Omental fat pad (tissue), 4 donors: ENCODE data around the gene ASAP3. TPM values are rescaled to one million over a fixed set of nuclear protein-coding genes. Genes with fewer than 3 reads are reported as not detected.

Experiments
- ATAC-seq: fragments of 150-250 bp; one replicate; pipeline ENCODE4 v1.9.1; 2016; ENCODE audit warnings: mild to moderate bottlenecking, moderate library complexity; ENCODE audit not compliant: low FRiP score
- DNase-seq: peaks from one replicate; pipeline ENCODE4 v3.0.0-alpha.2; 2019; ENCODE audit warnings: low spot score
- CTCF ChIP-seq, 3 donors: fragments of 450-650 bp; IDR thresholded peaks; one replicate each; pipeline ENCODE4 v1.5.1; 2016 to 2017; ENCODE audit warnings: antibody characterized with exemption in 3 of 3, mild to moderate bottlenecking in 3 of 3, moderate library complexity in 2 of 3
- total RNA-seq, 4 donors: library from RNA; depleted of rRNA; stranded (reverse); fragments of >200 nt; gene quantifications; one replicate each; pipeline ENCODE4 v1.1.0, GENCODE V29; 2016

Gene ASAP3
- total RNA-seq, 4 donors from 2014 or later, result 30.6 to 71.7 (median 36.7) TPM

- no peak for ATAC-seq
- no peak for TF ChIP-seq CTCF (IDR thresholded peaks at IDR 0.05)
- no peak for DNase-seq
Measured at GRCh38 chr1:23420778-23421177, 63.2 kb downstream of the ASAP3 start.

GRCh38 chr1:23419180-23419579 is 64.8 kb downstream of the ASAP3 start:
- DNase-seq (no peak), ATAC-seq (no peak)
- no peak for TF ChIP-seq CTCF (IDR thresholded peaks at IDR 0.05)

- no peak for ATAC-seq
- no peak for DNase-seq
- no peak for TF ChIP-seq CTCF (IDR thresholded peaks at IDR 0.05)
Measured at GRCh38 chr1:23417570-23417969, 66.4 kb downstream of the ASAP3 start.

GRCh38 chr1:23416964-23417363 is 67.0 kb downstream of the ASAP3 start:
- ATAC-seq, result no peak
- no peak for DNase-seq
- TF ChIP-seq CTCF (IDR thresholded peaks at IDR 0.05), result no peak

GRCh38 chr1:23408797-23409290 is 75.1 kb downstream of the ASAP3 start:
- no peak for TF ChIP-seq CTCF (IDR thresholded peaks at IDR 0.05)
- no peak for ATAC-seq
- DNase-seq, result no peak

- DNase-seq, result no peak
- no peak for TF ChIP-seq CTCF (IDR thresholded peaks at IDR 0.05)
- ATAC-seq, result no peak
Measured at GRCh38 chr1:23407016-23407630, 76.9 kb downstream of the ASAP3 start.

GRCh38 chr1:23405946-23406345 is 78.0 kb downstream of the ASAP3 start:
- ATAC-seq (no peak), DNase-seq (no peak)
- no peak for TF ChIP-seq CTCF (IDR thresholded peaks at IDR 0.05)
